ENCODE measurements around the gene MED26. TPM values are rescaled to one million over a fixed set of nuclear protein-coding genes. Genes with fewer than 3 reads are reported as not detected.

MED26 gene
- total RNA-seq, 6 donors from 2014 or later = 12.6 to 26.5 (median 13.8) TPM

GRCh38 chr19:16585094-16585801 is 42.8 kb downstream of the MED26 start:
- Histone ChIP-seq H3K4me1 (peaks cover 66 to 100% (median 80%) of the 10 kb centered on the region in 4 donors), H3K36me3 (no peaks in the 10 kb centered on the region), H3K4me3 (peak overlapping the region in 2 of 4 donors; percentile 4 to 25), H3K9me3 (no peaks in the 10 kb centered on the region), H3K27me3 (no peaks in the 10 kb centered on the region), H3K27ac (peak overlapping the region; percentile 43 to 78 (median 72))
- no peak for ATAC-seq (ENCODE audit: low FRiP score in 2 of 2)
- DNase-seq = no peak
- WGBS, 2 donors = 65 to 77% methylated on average over 9 to 11 of the region's 13 CpGs
- no peak for TF ChIP-seq POLR2AphosphoS5 (IDR thresholded peaks at IDR 0.05)
- TF ChIP-seq EP300 (IDR thresholded peaks at IDR 0.05) = no peak

- Histone ChIP-seq H3K4me1 (peaks cover 65 to 98% (median 73%) of the 10 kb centered on the region in 4 donors), H3K27me3 (no peaks in the 10 kb centered on the region), H3K36me3 (no peaks in the 10 kb centered on the region), H3K9me3 (no peaks in the 10 kb centered on the region), H3K27ac (peak overlapping the region; percentile 43 to 78 (median 72)), H3K4me3 (peak overlapping the region in 2 of 4 donors; percentile 4 to 25)
- 3 to 11% methylated on average over 12 to 15 of the region's 15 CpGs for WGBS, 2 donors
- DNase-seq (peak in 1 of 2 donors; percentile 94), ATAC-seq (ENCODE audit: low FRiP score in 2 of 2) (peak; percentile 85 to 86)
- no peak for TF ChIP-seq CTCF (IDR thresholded peaks at IDR 0.05)
- peak; percentile 26 to 67 for TF ChIP-seq POLR2AphosphoS5 (IDR thresholded peaks at IDR 0.05)
- TF ChIP-seq POLR2A (IDR thresholded peaks at IDR 0.05) = peak in 1 of 4 donors; percentile 72
These were observed 43.5 kb downstream of the MED26 start for GRCh38 chr19:16584248-16585093.

- H3K9me3 ChIP-seq = no peaks in the 10 kb centered on the region
- DNase-seq = no peak
- peaks cover 49 to 85% (median 56%) of the 10 kb centered on the region in 4 donors for H3K4me1 ChIP-seq
- WGBS, 2 donors = 84 to 85% methylated on average over 7 to 10 of the region's 10 CpGs
- H3K4me3 ChIP-seq = no peak overlapping the region
- ATAC-seq (ENCODE audit: low FRiP score in 2 of 2) = no peak
- TF ChIP-seq CTCF (IDR thresholded peaks at IDR 0.05) = no peak
- TF ChIP-seq POLR2AphosphoS5 (IDR thresholded peaks at IDR 0.05) = no peak
- no peak for TF ChIP-seq POLR2A (IDR thresholded peaks at IDR 0.05)
- no peak for TF ChIP-seq EP300 (IDR thresholded peaks at IDR 0.05)
- H3K27me3 ChIP-seq = no peaks in the 10 kb centered on the region
- H3K36me3 ChIP-seq = peaks cover 1 to 16% (median 10%) of the 10 kb centered on the region in 4 donors
- H3K27ac ChIP-seq = peak overlapping the region in 1 of 4 donors; percentile 7
These were observed 45.3 kb downstream of the MED26 start for GRCh38 chr19:16582486-16583261.

GRCh38 chr19:16581971-16582343 is 46.0 kb downstream of the MED26 start:
- TF ChIP-seq POLR2AphosphoS5 (IDR thresholded peaks at IDR 0.05) (no peak), EP300 (IDR thresholded peaks at IDR 0.05) (no peak), CTCF (IDR thresholded peaks at IDR 0.05) (no peak), POLR2A (IDR thresholded peaks at IDR 0.05) (no peak)
- Histone ChIP-seq H3K4me1 (peaks cover 42 to 78% (median 49%) of the 10 kb centered on the region in 4 donors), H3K27ac (peak overlapping the region in 3 of 4 donors; percentile 7 to 24 (median 23)), H3K27me3 (no peaks in the 10 kb centered on the region), H3K36me3 (peaks cover 5 to 23% (median 18%) of the 10 kb centered on the region in 4 donors), H3K4me3 (no peak overlapping the region), H3K9me3 (no peaks in the 10 kb centered on the region)
- ATAC-seq (ENCODE audit: low FRiP score in 2 of 2) = peak in 1 of 2 donors; percentile 44
- 87 to 100% methylated on average over 3 to 6 of the region's 6 CpGs for WGBS, 2 donors
- no peak for DNase-seq
